Thoracic aorta (tissue), 2 donors: ENCODE data around the gene GNG2. TPM values are rescaled to one million over a fixed set of nuclear protein-coding genes. Genes with fewer than 3 reads are reported as not detected.

Source experiments
- ATAC-seq: fragments of 150-250 bp; one replicate; pipeline ENCODE4 v1.8.0; 2017; ENCODE audit warnings: low read depth; ENCODE audit not compliant: insufficient number of reproducible peaks, low FRiP score
- DNase-seq: peaks from one replicate; pipeline ENCODE4 v3.0.0-alpha.2; 2020; ENCODE audit warnings: low spot score
- H3K27ac ChIP-seq, 2 donors: fragments of 200-600 bp; sonication (generic); 1 replicate in 1 of 2; 2 replicates in 1 of 2; pipeline ENCODE4 v1.5.1; 2016; ENCODE audit warnings: mild to moderate bottlenecking in 2 of 2, moderate library complexity in 2 of 2
- H3K27me3 ChIP-seq: fragments of 200-600 bp; sonication (generic); replicated peaks from 2 replicates; pipeline ENCODE4 v1.6.0; 2016; ENCODE audit warnings: mild to moderate bottlenecking; ENCODE audit not compliant: insufficient read depth
- H3K36me3 ChIP-seq: fragments of 200-600 bp; sonication (generic); one replicate; pipeline ENCODE4 v1.5.1; 2016
- H3K4me1 ChIP-seq, 2 donors: fragments of 200-600 bp; sonication (generic); 1 replicate in 1 of 2; 2 replicates in 1 of 2; pipeline versions ENCODE4 v1.5.1 to v1.6.0; 2016; ENCODE audit warnings: low read depth in 2 of 2, mild to moderate bottlenecking in 1 of 2; ENCODE audit not compliant: control insufficient read depth in 1 of 2
- H3K4me3 ChIP-seq: fragments of 200-600 bp; sonication (generic); 2 replicates; pipeline ENCODE4 v1.5.1; 2016; ENCODE audit warnings: mild to moderate bottlenecking
- H3K9me3 ChIP-seq: fragments of 200-600 bp; sonication (generic); 2 replicates; pipeline ENCODE4 v1.5.1; 2016
- total RNA-seq, 2 donors: library from RNA; depleted of rRNA; stranded (reverse); fragments of >200 nt; gene quantifications; one replicate each; pipeline versions ENCODE4 v1.1.0 to v1.2.3, GENCODE V29; 2016
- TF ChIP-seq, protein P1 (sequence below): fragments of 200-600 bp; sonication (generic); IDR thresholded peaks from one replicate; pipeline ENCODE4 v1.5.1; 2019; ENCODE audit warnings: antibody characterized with exemption

Gene GNG2
- total RNA-seq, 2 donors from 2014 or later: 8.7 to 9.3 TPM

DNA sequence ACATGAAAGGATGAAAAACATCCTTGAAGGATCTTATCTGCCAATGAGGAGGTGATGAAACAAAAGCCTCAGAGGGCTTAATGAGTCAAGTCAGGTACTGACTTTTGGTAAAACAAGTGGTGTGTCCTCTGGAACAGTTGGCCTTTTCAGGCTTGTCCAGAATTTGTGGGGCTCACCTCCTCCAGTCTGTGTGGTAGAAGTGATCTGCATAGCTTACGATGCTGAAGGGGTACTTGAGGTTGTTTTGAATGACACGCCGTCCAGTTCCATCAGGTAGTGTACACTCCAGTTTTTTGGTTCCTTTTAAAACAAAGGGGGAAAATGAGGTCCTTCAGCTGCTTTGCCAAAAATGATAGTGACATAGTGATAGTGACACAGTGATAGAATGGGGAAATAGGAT lies 145.9 kb downstream of the GNG2 start:
- TF ChIP-seq, protein P1, sequence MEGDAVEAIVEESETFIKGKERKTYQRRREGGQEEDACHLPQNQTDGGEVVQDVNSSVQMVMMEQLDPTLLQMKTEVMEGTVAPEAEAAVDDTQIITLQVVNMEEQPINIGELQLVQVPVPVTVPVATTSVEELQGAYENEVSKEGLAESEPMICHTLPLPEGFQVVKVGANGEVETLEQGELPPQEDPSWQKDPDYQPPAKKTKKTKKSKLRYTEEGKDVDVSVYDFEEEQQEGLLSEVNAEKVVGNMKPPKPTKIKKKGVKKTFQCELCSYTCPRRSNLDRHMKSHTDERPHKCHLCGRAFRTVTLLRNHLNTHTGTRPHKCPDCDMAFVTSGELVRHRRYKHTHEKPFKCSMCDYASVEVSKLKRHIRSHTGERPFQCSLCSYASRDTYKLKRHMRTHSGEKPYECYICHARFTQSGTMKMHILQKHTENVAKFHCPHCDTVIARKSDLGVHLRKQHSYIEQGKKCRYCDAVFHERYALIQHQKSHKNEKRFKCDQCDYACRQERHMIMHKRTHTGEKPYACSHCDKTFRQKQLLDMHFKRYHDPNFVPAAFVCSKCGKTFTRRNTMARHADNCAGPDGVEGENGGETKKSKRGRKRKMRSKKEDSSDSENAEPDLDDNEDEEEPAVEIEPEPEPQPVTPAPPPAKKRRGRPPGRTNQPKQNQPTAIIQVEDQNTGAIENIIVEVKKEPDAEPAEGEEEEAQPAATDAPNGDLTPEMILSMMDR: no peak
- peaks cover 5 to 18% of the 10 kb centered on the region in 2 donors for H3K4me1 ChIP-seq
- H3K4me3 ChIP-seq: no peak overlapping the region
- DNase-seq (no peak), ATAC-seq (no peak)
- no peaks in the 10 kb centered on the region for H3K9me3 ChIP-seq
- peaks cover 51% of the 10 kb centered on the region for H3K36me3 ChIP-seq
- no peaks in the 10 kb centered on the region for H3K27me3 ChIP-seq
- no peak overlapping the region for H3K27ac ChIP-seq

DNA sequence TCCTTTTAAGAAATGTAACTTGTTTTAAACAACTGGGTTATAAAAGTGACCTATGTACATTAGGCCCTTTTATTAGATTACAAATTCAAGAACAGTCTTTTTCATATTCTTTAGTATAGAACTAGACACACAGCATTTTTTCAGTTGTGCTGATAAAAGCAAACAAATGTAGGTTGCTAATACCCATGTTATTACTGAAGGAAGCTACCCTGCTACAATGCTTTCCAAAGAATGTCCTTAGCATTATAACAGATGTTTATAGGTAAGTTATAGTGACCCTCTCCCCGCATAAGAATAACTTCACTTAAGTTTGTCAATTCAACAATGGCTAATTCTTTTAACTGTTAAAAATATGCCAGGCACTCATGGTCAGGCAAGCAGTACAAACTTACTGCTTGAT lies 146.8 kb downstream of the GNG2 start:
- Histone ChIP-seq H3K4me3 (no peak overlapping the region), H3K27me3 (no peaks in the 10 kb centered on the region), H3K4me1 (peaks cover 5 to 19% of the 10 kb centered on the region in 2 donors), H3K36me3 (peaks cover 44% of the 10 kb centered on the region), H3K9me3 (no peaks in the 10 kb centered on the region), H3K27ac (no peak overlapping the region)
- TF ChIP-seq, protein P1: no peak
- ATAC-seq: no peak
- DNase-seq: no peak

DNA sequence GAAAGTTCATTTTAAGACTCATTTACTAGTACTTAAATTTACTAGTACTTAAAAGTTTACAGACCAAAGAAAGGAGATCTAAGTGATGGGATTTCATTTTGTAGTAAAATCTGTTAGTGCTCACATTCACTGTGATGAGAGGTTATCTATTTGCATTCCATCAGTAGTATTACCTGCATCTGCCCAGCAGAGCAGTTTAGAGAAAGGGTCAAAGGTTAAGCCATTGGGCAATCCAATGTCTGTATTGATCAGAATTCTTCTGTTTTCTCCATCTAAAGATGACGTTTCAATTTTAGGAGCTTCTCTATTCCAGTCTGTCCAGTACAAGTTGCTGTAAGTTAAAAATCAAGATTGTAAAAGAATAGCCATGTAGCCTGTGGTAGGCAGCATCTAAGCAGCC lies 147.2 kb downstream of the GNG2 start:
- no peak overlapping the region for H3K27ac ChIP-seq
- TF ChIP-seq, protein P1: no peak
- H3K36me3 ChIP-seq: peaks cover 44% of the 10 kb centered on the region

DNA sequence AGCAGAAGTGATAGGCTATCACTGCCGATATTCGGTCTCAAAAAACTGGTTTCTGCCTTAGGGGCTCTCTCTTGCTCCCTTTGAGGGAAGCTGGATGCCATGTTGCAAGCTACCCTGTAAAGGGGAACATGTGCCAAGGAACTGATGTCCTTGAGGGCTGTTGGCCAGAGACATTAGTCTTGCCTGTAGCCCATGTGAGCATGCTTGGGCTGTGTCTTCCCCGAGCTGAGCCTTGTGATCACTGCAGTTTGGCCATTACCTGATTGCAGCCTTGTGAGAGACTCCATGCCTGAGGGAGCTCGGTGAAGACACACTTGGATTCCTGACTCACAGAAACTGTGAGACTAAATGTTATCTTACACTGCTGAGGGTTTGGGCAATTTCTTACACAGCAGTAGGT lies 147.7 kb downstream of the GNG2 start:
- Histone ChIP-seq H3K4me1 (peaks cover 2 to 22% of the 10 kb centered on the region in 2 donors), H3K4me3 (no peak overlapping the region), H3K36me3 (peaks cover 44% of the 10 kb centered on the region), H3K27ac (no peak overlapping the region), H3K27me3 (no peaks in the 10 kb centered on the region), H3K9me3 (no peaks in the 10 kb centered on the region)
- ATAC-seq: no peak
- TF ChIP-seq, protein P1: no peak
- no peak for DNase-seq

More for the DNA sequence above, 147.2 kb downstream of the GNG2 start:
- Histone ChIP-seq H3K9me3 (no peaks in the 10 kb centered on the region), H3K27me3 (no peaks in the 10 kb centered on the region), H3K4me1 (peaks cover 5 to 22% of the 10 kb centered on the region in 2 donors), H3K4me3 (no peak overlapping the region)
- DNase-seq (no peak), ATAC-seq (no peak)

DNA sequence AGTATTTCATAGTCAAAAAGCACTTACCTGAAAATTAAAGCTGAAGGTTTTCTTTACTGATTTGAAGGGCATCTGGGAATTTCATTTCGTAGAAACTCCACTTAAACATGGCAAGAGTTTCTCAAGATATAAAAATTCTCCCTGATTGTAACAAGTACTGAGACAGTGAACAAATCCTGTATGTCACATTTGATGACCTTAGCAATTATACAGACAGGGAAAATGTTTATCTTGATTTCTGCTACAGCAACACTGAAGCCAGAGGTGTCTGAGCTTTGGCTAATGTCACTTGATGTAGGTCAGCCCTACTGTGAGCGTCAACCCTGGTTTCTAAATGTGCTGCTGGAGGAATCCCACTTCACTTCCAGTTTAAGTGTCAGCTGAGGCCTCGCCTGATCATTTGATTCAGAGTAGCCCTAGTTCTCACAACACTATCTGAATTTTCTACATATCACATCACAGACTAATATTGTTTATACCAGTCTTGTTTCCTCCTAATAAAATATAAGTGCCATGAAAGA lies 149.8 kb downstream of the GNG2 start:
- ATAC-seq: no peak
- peaks cover 37% of the 10 kb centered on the region for H3K36me3 ChIP-seq
- no peaks in the 10 kb centered on the region for H3K9me3 ChIP-seq
- no peak overlapping the region for H3K4me3 ChIP-seq
- H3K4me1 ChIP-seq: peaks cover 0 to 12% of the 10 kb centered on the region in 2 donors
- no peak for DNase-seq
- no peaks in the 10 kb centered on the region for H3K27me3 ChIP-seq
- H3K27ac ChIP-seq: no peak overlapping the region
- TF ChIP-seq, protein P1: no peak
